Activated naive CD4-positive, alpha-beta T cell treated with anti-CD3 and anti-CD28 coated beads, Interleukin-2, amount 50 U/mL, for 24 hours (primary cell): Measurements from ENCODE around the gene SLCO2A1.

Experiments
- H3K27ac Mint-ChIP-seq: one replicate; pipeline ENCODE4 v1.8.0; 2021; ENCODE audit warnings: mild to moderate bottlenecking, mixed read lengths
- H3K27me3 Mint-ChIP-seq: one replicate; pipeline ENCODE4 v1.8.0; 2021; ENCODE audit warnings: mixed read lengths
- H3K36me3 Mint-ChIP-seq: one replicate; pipeline ENCODE4 v1.8.0; 2021; ENCODE audit warnings: mixed read lengths
- H3K4me1 Mint-ChIP-seq: one replicate; pipeline ENCODE4 v1.8.0; 2021; ENCODE audit warnings: mixed read lengths
- H3K4me3 Mint-ChIP-seq: one replicate; pipeline ENCODE4 v1.8.0; 2021; ENCODE audit warnings: mild to moderate bottlenecking, mixed read lengths
- H3K9me3 Mint-ChIP-seq: one replicate; pipeline ENCODE4 v1.8.0; 2021; ENCODE audit warnings: mixed read lengths

The SLCO2A1 gene

GRCh38 chr3:133893683-133894352 is 135.9 kb downstream of the SLCO2A1 start:
- Mint-ChIP-seq H3K27me3 (peaks cover 23% of the 10 kb centered on the region), H3K9me3 (no peaks in the 10 kb centered on the region), H3K36me3 (no peaks in the 10 kb centered on the region), H3K27ac (no peak overlapping the region), H3K4me3 (no peak overlapping the region), H3K4me1 (no peaks in the 10 kb centered on the region)

- Mint-ChIP-seq H3K27me3 (peaks cover 22% of the 10 kb centered on the region), H3K4me1 (no peaks in the 10 kb centered on the region), H3K4me3 (no peak overlapping the region), H3K9me3 (no peaks in the 10 kb centered on the region), H3K36me3 (no peaks in the 10 kb centered on the region), H3K27ac (no peak overlapping the region)
Measured at GRCh38 chr3:133892541-133893231, 137.0 kb downstream of the SLCO2A1 start.

- H3K36me3 Mint-ChIP-seq: no peaks in the 10 kb centered on the region
- H3K9me3 Mint-ChIP-seq: no peaks in the 10 kb centered on the region
- no peak overlapping the region for H3K4me3 Mint-ChIP-seq
- no peaks in the 10 kb centered on the region for H3K4me1 Mint-ChIP-seq
- H3K27me3 Mint-ChIP-seq: peaks cover 16% of the 10 kb centered on the region
- H3K27ac Mint-ChIP-seq: no peak overlapping the region
Measured at GRCh38 chr3:133891662-133892378, 137.9 kb downstream of the SLCO2A1 start.

GRCh38 chr3:133890972-133891644 is 138.6 kb downstream of the SLCO2A1 start:
- Mint-ChIP-seq H3K4me1 (no peaks in the 10 kb centered on the region), H3K4me3 (no peak overlapping the region), H3K9me3 (no peaks in the 10 kb centered on the region), H3K36me3 (no peaks in the 10 kb centered on the region), H3K27me3 (peaks cover 12% of the 10 kb centered on the region), H3K27ac (no peak overlapping the region)

- H3K4me3 Mint-ChIP-seq: no peak overlapping the region
- no peak overlapping the region for H3K27ac Mint-ChIP-seq
- H3K4me1 Mint-ChIP-seq: no peaks in the 10 kb centered on the region
- H3K27me3 Mint-ChIP-seq: peaks cover 12% of the 10 kb centered on the region
- no peaks in the 10 kb centered on the region for H3K36me3 Mint-ChIP-seq
- H3K9me3 Mint-ChIP-seq: no peaks in the 10 kb centered on the region
Measured at GRCh38 chr3:133890037-133890436, 139.7 kb downstream of the SLCO2A1 start.

GRCh38 chr3:133888726-133889340 is 140.9 kb downstream of the SLCO2A1 start:
- Mint-ChIP-seq H3K36me3 (no peaks in the 10 kb centered on the region), H3K27ac (no peak overlapping the region), H3K9me3 (no peaks in the 10 kb centered on the region), H3K4me1 (no peaks in the 10 kb centered on the region), H3K27me3 (peaks cover 12% of the 10 kb centered on the region), H3K4me3 (no peak overlapping the region)

- Mint-ChIP-seq H3K27ac (no peak overlapping the region), H3K4me3 (no peak overlapping the region), H3K9me3 (no peaks in the 10 kb centered on the region), H3K36me3 (no peaks in the 10 kb centered on the region), H3K4me1 (no peaks in the 10 kb centered on the region), H3K27me3 (peaks cover 10% of the 10 kb centered on the region)
Measured at GRCh38 chr3:133887803-133888703, 141.7 kb downstream of the SLCO2A1 start.

GRCh38 chr3:133887074-133887802 is 142.5 kb downstream of the SLCO2A1 start:
- Mint-ChIP-seq H3K4me1 (peaks cover 1% of the 10 kb centered on the region), H3K9me3 (no peaks in the 10 kb centered on the region), H3K36me3 (no peaks in the 10 kb centered on the region), H3K27me3 (peaks cover 6% of the 10 kb centered on the region), H3K27ac (no peak overlapping the region), H3K4me3 (no peak overlapping the region)

- peaks cover 6% of the 10 kb centered on the region for H3K27me3 Mint-ChIP-seq
- H3K9me3 Mint-ChIP-seq: no peaks in the 10 kb centered on the region
- H3K4me3 Mint-ChIP-seq: no peak overlapping the region
- H3K27ac Mint-ChIP-seq: no peak overlapping the region
- H3K4me1 Mint-ChIP-seq: peaks cover 4% of the 10 kb centered on the region
- H3K36me3 Mint-ChIP-seq: no peaks in the 10 kb centered on the region
Measured at GRCh38 chr3:133886031-133886722, 143.5 kb downstream of the SLCO2A1 start.

GRCh38 chr3:133884887-133885711 is 144.6 kb downstream of the SLCO2A1 start:
- H3K9me3 Mint-ChIP-seq: no peaks in the 10 kb centered on the region
- no peak overlapping the region for H3K4me3 Mint-ChIP-seq
- peaks cover 6% of the 10 kb centered on the region for H3K27me3 Mint-ChIP-seq
- peaks cover 4% of the 10 kb centered on the region for H3K4me1 Mint-ChIP-seq
- H3K36me3 Mint-ChIP-seq: no peaks in the 10 kb centered on the region
- H3K27ac Mint-ChIP-seq: no peak overlapping the region

GRCh38 chr3:133884054-133884886 is 145.5 kb downstream of the SLCO2A1 start:
- Mint-ChIP-seq H3K36me3 (no peaks in the 10 kb centered on the region), H3K27ac (no peak overlapping the region), H3K4me3 (no peak overlapping the region)

GRCh38 chr3:133883641-133884040 is 146.1 kb downstream of the SLCO2A1 start:
- Mint-ChIP-seq H3K9me3 (peaks cover under 1% of the 10 kb centered on the region), H3K4me3 (no peak overlapping the region), H3K4me1 (peaks cover 4% of the 10 kb centered on the region), H3K36me3 (no peaks in the 10 kb centered on the region), H3K27ac (no peak overlapping the region), H3K27me3 (peaks cover 6% of the 10 kb centered on the region)

More at GRCh38 chr3:133884054-133884886, 145.5 kb downstream of the SLCO2A1 start:
- H3K4me1 Mint-ChIP-seq: peaks cover 4% of the 10 kb centered on the region
- H3K27me3 Mint-ChIP-seq: peaks cover 6% of the 10 kb centered on the region
- H3K9me3 Mint-ChIP-seq: no peaks in the 10 kb centered on the region
